Heart left ventricle (tissue), 16 donors: Measurements from ENCODE around the gene MFSD1. TPM values are rescaled to one million over a fixed set of nuclear protein-coding genes. Genes with fewer than 3 reads are reported as not detected.

Experiments
- ATAC-seq, 4 donors: fragments of 200-7000 bp; cut with Tn5 transposase; one replicate each; pipeline ENCODE4 v1.9.1; 2020 to 2022; ENCODE audit warnings: moderate library complexity in 4 of 4, mild to moderate bottlenecking in 3 of 4, moderate number of reproducible peaks in 1 of 4
- DNase-seq, 5 donors: peaks; one replicate each; pipeline ENCODE4 v3.0.0-alpha.2; 2020
- H3K27ac ChIP-seq, 12 donors: fragments of 200-600 bp; sonication (generic) in 4 of 12; one replicate each; pipeline versions ENCODE4 v1.5.0 to v1.8.0; 2016 to 2022; ENCODE audit warnings: mild to moderate bottlenecking in 2 of 12
- H3K27me3 ChIP-seq, 9 donors: fragments of 200-600 bp; sonication (generic) in 2 of 9; one replicate each; pipeline versions ENCODE4 v1.5.1 to v1.8.0; 2016 to 2022; ENCODE audit warnings: mild to moderate bottlenecking in 3 of 9
- H3K36me3 ChIP-seq, 9 donors: fragments of 200-600 bp; sonication (generic) in 2 of 9; one replicate each; pipeline versions ENCODE4 v1.5.0 to v1.8.0; 2018 to 2022; ENCODE audit warnings: mild to moderate bottlenecking in 2 of 9
- H3K4me1 ChIP-seq, 12 donors: fragments of 200-600 bp; sonication (generic) in 4 of 12; one replicate each; pipeline versions ENCODE4 v1.5.0 to v1.8.0; 2016 to 2022; ENCODE audit warnings: mild to moderate bottlenecking in 3 of 12
- H3K4me3 ChIP-seq, 12 donors: fragments of 200-600 bp; sonication (generic) in 4 of 12; one replicate each; pipeline versions ENCODE4 v1.5.0 to v1.8.0; 2017 to 2022; ENCODE audit warnings: mild to moderate bottlenecking in 9 of 12, moderate library complexity in 4 of 12
- H3K9me3 ChIP-seq, 12 donors: fragments of 200-600 bp; sonication (generic) in 4 of 12; one replicate each; pipeline versions ENCODE4 v1.5.0 to v1.8.0; 2016 to 2022; ENCODE audit warnings: mild to moderate bottlenecking in 1 of 12
- POLR2A ChIP-seq, 2 donors: fragments of 450-650 bp; IDR thresholded peaks; one replicate each; pipeline ENCODE4 v1.6.1; 2017; ENCODE audit warnings: antibody characterized with exemption in 2 of 2, mild to moderate bottlenecking in 2 of 2, moderate library complexity in 2 of 2
- WGBS, 4 donors: extraction: QIAGEN DNeasy Blood & Tissue Kit in 2 of 4; methylation state at CpG; one replicate each; pipeline versions ENCODE4 v1.1.5 to v1.1.7; 2013 to 2018; 5-methylcytosine and 5-hydroxymethylcytosine counted together
- intact Hi-C, 10 donors: fragments of 100-400 bp; cut with DNase I; formaldehyde crosslinking; loops; one replicate each; pipeline versions ENCODE4 v1.11.1 to v1.14.2; 2022
- polyA plus RNA-seq, 2 donors: library from polyadenylated mRNA; stranded (reverse); fragments of 200-250 nt; gene quantifications; one replicate each; pipeline ENCODE4 v1.2.3, GENCODE V29; 2013
- total RNA-seq, 9 donors: library from RNA; depleted of rRNA in 2 of 9; stranded (reverse); fragments of >200 nt in 2 of 9; fragmentation: NEBNext Ultra II Directional in 3 of 9; extraction: Animal tissue kit (Norgen Biotek cat#: 25700) in 3 of 9; gene quantifications; one replicate each; pipeline versions ENCODE4 v1.1.0 to v1.2.4, GENCODE V29; 2016 to 2023
- TF ChIP-seq, protein P1 (sequence below), 12 donors: fragments of 200-600 bp; sonication (generic) in 4 of 12; IDR thresholded peaks; one replicate each; pipeline versions ENCODE4 v1.5.0 to v1.8.0; 2018 to 2022; ENCODE audit warnings: antibody characterized with exemption in 12 of 12, mild to moderate bottlenecking in 5 of 12
- donor health status: ischemic (EF 13 %, LVEDD 7.1; RV severe dilation, severe dysfunction).
- donor health status: healthy with polysubstance abuse.
- donor health status: DM: no; HTN: yes; CAD: no.
- donor health status: DM: no; HTN: no; CAD: no.
- donor health status: ischemic (EF 25% LVEDD 6.9; RV normal size, moderate dysfunction).
- donor health status: ischemic (EF 25% LVEDD 5.7; RV mildly dilated, moderate dysfunction).
- donor health status: healthy.
- donor health status: DM: yes; HTN: yes; CAD: no.
- donor health status: ischemic (EF 35%, LVEDD 5.7; RV mildly dilated, moderate dysfunction).
- donor health status: nonischemic (EF 11% LVEDD 7.7; RV severe dilation, severe dysfunction).
- donor health status: DM: yes; HTN: yes; CAD: no.
- donor health status: PGD.
- donor health status: ischemic (EF 29% LVEDD 5.4; RV normal size, mild dysfunction).
- donor health status: nonischemic (EF 23%, LVEDD 6.1; RV moderate dilation, normal function).

MFSD1 gene
- total and polyA plus RNA-seq, 11 donors: 9.6 to 71.4 (median 35.7) TPM

DNA sequence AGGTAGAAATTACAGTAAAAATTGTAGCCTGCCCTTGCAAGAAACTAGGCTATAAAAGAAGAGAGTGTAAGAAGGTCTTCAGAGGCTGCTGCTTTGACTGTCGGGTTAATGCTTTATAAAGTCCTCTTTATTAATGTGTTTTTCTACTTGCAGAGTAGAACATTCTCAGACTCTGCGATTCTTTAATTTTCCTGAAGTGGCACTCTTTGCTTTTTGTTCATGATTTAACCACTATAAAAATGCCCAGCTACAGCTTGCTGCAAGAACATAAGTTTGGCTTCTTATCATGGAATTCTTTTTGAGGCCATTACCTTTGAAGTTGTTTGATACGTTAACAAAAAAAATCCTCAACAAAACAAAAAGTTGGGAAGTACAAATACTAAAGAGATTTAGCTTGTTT, 33.8 kb downstream of the MFSD1 start:
- intact Hi-C loops: no loop called here

DNA sequence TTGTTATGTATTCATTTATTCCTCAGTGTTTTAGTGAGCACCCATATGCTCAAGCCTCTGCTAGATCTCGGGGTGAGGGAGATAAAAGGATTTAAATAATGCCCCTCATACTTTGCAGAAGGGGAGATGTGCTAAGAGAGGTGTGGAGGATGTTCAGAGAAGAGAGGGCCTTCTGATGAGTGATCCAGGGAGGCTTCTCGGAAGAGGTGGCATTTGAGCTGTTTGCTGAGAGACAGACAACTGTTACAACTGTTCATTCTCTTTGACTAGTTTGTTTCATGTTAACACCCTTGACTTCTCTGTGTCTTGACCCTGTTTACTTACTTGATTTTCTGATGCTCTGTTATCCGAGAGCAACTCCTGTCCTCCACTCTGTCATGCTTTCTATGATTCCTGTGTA, 34.5 kb downstream of the MFSD1 start:
- 89 to 92% (median 89%) methylated on average over 3 of the region's 3 CpGs for WGBS, 4 donors
- no peak for ATAC-seq
- H3K36me3 ChIP-seq: peaks cover 0 to 17% (median 7%) of the 10 kb centered on the region in 9 donors
- no peaks in the 10 kb centered on the region for H3K27me3 ChIP-seq
- no peak for DNase-seq
- no peak overlapping the region for H3K27ac ChIP-seq
- TF ChIP-seq, protein P1, sequence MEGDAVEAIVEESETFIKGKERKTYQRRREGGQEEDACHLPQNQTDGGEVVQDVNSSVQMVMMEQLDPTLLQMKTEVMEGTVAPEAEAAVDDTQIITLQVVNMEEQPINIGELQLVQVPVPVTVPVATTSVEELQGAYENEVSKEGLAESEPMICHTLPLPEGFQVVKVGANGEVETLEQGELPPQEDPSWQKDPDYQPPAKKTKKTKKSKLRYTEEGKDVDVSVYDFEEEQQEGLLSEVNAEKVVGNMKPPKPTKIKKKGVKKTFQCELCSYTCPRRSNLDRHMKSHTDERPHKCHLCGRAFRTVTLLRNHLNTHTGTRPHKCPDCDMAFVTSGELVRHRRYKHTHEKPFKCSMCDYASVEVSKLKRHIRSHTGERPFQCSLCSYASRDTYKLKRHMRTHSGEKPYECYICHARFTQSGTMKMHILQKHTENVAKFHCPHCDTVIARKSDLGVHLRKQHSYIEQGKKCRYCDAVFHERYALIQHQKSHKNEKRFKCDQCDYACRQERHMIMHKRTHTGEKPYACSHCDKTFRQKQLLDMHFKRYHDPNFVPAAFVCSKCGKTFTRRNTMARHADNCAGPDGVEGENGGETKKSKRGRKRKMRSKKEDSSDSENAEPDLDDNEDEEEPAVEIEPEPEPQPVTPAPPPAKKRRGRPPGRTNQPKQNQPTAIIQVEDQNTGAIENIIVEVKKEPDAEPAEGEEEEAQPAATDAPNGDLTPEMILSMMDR (IDR thresholded peaks at IDR 0.05): no peak
- no peak for TF ChIP-seq POLR2A (IDR thresholded peaks at IDR 0.05)
- intact Hi-C loops: no loop called here
- no peak overlapping the region for H3K4me3 ChIP-seq
- H3K9me3 ChIP-seq: no peaks in the 10 kb centered on the region
- H3K4me1 ChIP-seq: no peaks in the 10 kb centered on the region

More for the DNA sequence above, 33.8 kb downstream of the MFSD1 start:
- no peak overlapping the region for H3K4me3 ChIP-seq
- no peaks in the 10 kb centered on the region for H3K27me3 ChIP-seq
- WGBS, 4 donors: 76 to 93% (median 85%) methylated on average over 3 of the region's 3 CpGs
- H3K36me3 ChIP-seq: peaks cover 0 to 23% (median 11%) of the 10 kb centered on the region in 9 donors
- no peaks in the 10 kb centered on the region for H3K4me1 ChIP-seq
- TF ChIP-seq, protein P1 (IDR thresholded peaks at IDR 0.05): no peak
- TF ChIP-seq POLR2A (IDR thresholded peaks at IDR 0.05): no peak
- H3K27ac ChIP-seq: no peak overlapping the region
- no peaks in the 10 kb centered on the region for H3K9me3 ChIP-seq
- ATAC-seq (no peak), DNase-seq (no peak)

DNA sequence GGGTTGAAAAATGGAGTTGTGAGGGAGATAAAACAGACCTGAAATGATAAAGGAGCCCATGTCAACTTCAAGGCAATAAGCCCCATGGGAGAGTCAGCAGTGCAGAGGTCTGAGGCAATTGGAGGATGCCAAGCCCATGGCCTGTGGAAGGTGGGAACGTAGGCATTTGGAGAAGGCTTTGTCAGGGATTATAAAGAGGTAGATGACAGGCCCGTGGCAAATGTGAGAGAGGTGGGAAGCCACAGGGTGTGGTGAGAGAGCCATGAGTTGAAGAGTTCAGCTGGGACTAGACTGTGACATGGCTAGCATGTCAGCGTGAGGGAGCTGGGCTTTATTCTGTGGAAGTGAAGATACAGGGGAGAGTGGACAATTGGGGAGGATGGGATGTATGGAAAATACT, 35.4 kb downstream of the MFSD1 start:
- H3K4me1 ChIP-seq: no peaks in the 10 kb centered on the region
- WGBS, 4 donors: 74 to 84% (median 80%) methylated on average over 3 of the region's 3 CpGs
- TF ChIP-seq, protein P1 (IDR thresholded peaks at IDR 0.05): no peak
- no peak for TF ChIP-seq POLR2A (IDR thresholded peaks at IDR 0.05)
- ATAC-seq (no peak), DNase-seq (no peak)
- no peaks in the 10 kb centered on the region for H3K9me3 ChIP-seq
- H3K4me3 ChIP-seq: no peak overlapping the region
- peaks cover 0 to 7% (median 0%) of the 10 kb centered on the region in 9 donors for H3K36me3 ChIP-seq
- H3K27ac ChIP-seq: no peak overlapping the region
- H3K27me3 ChIP-seq: no peaks in the 10 kb centered on the region
- intact Hi-C loops: no loop called here

DNA sequence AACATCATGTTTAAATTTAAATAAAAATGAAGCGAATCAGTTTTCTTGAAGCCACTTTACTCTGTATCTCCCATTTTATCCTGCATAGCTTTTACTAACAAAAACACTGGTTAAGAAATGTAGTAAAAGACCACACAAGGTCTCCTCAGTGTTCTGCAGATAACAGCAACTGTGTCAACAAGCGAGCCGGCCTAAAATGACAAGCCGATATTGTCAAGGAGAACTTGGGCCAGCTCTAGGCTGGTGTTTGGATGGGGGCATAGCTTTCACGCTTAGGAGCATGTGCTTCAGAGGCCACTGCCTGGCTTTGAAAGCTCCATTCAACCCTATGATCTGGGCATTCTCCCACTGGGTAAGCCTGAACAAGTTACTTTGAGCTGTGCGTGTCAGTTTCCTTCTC, 38.1 kb downstream of the MFSD1 start:
- DNase-seq (no peak), ATAC-seq (no peak)
- WGBS, 4 donors: 84 to 91% (median 87%) methylated on average over 6 of the region's 6 CpGs
- Histone ChIP-seq H3K27me3 (no peaks in the 10 kb centered on the region), H3K9me3 (no peaks in the 10 kb centered on the region), H3K4me1 (no peaks in the 10 kb centered on the region), H3K36me3 (no peaks in the 10 kb centered on the region), H3K27ac (no peak overlapping the region), H3K4me3 (no peak overlapping the region)
- intact Hi-C loops: loop anchor here in 3 of 10 donors (10.0 kb wide), 5 partner anchors 965 to 1175 kb away; no protein-coding TSS in a partner anchor
- TF ChIP-seq, protein P1 (IDR thresholded peaks at IDR 0.05): no peak
- no peak for TF ChIP-seq POLR2A (IDR thresholded peaks at IDR 0.05)
